HEK293 (cell line): ENCODE data around the gene COG8.

Experiments
- RBAK ChIP-seq: fragments of 450-650 bp; formaldehyde crosslinking; IDR thresholded peaks from 2 replicates; pipeline ENCODE4 v1.5.1; 2016; ENCODE audit warnings: missing biosample characterization, missing genetic modification characterization
- SP7 ChIP-seq: fragments of 450-650 bp; formaldehyde crosslinking; IDR thresholded peaks from 2 replicates; pipeline ENCODE4 v1.5.1; 2016; ENCODE audit warnings: missing biosample characterization, missing genetic modification characterization
- YY1 ChIP-seq: fragments of 450-650 bp; formaldehyde crosslinking; IDR thresholded peaks from 2 replicates; pipeline ENCODE4 v1.5.1; 2018; ENCODE audit warnings: missing biosample characterization, missing genetic modification characterization
- ZBTB17 ChIP-seq: fragments of 450-650 bp; formaldehyde crosslinking; IDR thresholded peaks from 2 replicates; pipeline ENCODE4 v1.5.1; 2016; ENCODE audit warnings: missing biosample characterization, missing genetic modification characterization
- ZFP37 ChIP-seq: fragments of 450-650 bp; formaldehyde crosslinking; IDR thresholded peaks from 2 replicates; pipeline ENCODE4 v1.5.1; 2016; ENCODE audit warnings: missing biosample characterization, missing genetic modification characterization
- ZFP41 ChIP-seq: fragments of 450-650 bp; formaldehyde crosslinking; IDR thresholded peaks from 2 replicates; pipeline ENCODE4 v1.5.1; 2016; ENCODE audit warnings: missing biosample characterization, missing genetic modification characterization, borderline replicate concordance
- ZNF114 ChIP-seq: fragments of 450-650 bp; formaldehyde crosslinking; IDR thresholded peaks from 2 replicates; pipeline ENCODE4 v1.5.0; 2017; ENCODE audit warnings: missing biosample characterization, missing genetic modification characterization
- ZNF146 ChIP-seq: fragments of 450-650 bp; formaldehyde crosslinking; IDR thresholded peaks from 2 replicates; pipeline ENCODE4 v1.5.1; 2016; ENCODE audit warnings: missing biosample characterization, missing genetic modification characterization
- ZNF169 ChIP-seq: fragments of 450-650 bp; formaldehyde crosslinking; IDR thresholded peaks from 2 replicates; pipeline ENCODE4 v1.5.1; 2016; ENCODE audit warnings: missing biosample characterization, missing genetic modification characterization
- ZNF175 ChIP-seq: fragments of 450-650 bp; formaldehyde crosslinking; IDR thresholded peaks from 2 replicates; pipeline ENCODE4 v1.5.1; 2016; ENCODE audit warnings: missing biosample characterization, missing genetic modification characterization
- ZNF202 ChIP-seq: fragments of 450-650 bp; formaldehyde crosslinking; IDR thresholded peaks from 2 replicates; pipeline ENCODE4 v1.5.1; 2016; ENCODE audit warnings: missing biosample characterization, missing genetic modification characterization, borderline replicate concordance
- ZNF280D ChIP-seq: fragments of 450-650 bp; formaldehyde crosslinking; IDR thresholded peaks from 2 replicates; pipeline ENCODE4 v1.5.1; 2016; ENCODE audit warnings: missing biosample characterization, missing genetic modification characterization
- ZNF366 ChIP-seq: fragments of 450-650 bp; formaldehyde crosslinking; conservative IDR thresholded peaks from 2 replicates; pipeline ENCODE4 v1.5.1; 2016; ENCODE audit warnings: missing biosample characterization, missing genetic modification characterization
- ZNF426 ChIP-seq: fragments of 450-650 bp; formaldehyde crosslinking; IDR thresholded peaks from 2 replicates; pipeline ENCODE4 v1.5.1; 2017; ENCODE audit warnings: missing biosample characterization, missing genetic modification characterization, mild to moderate bottlenecking, inconsistent platforms, moderate library complexity
- ZNF449 ChIP-seq: fragments of 450-650 bp; formaldehyde crosslinking; IDR thresholded peaks from 2 replicates; pipeline ENCODE4 v1.5.1; 2017; ENCODE audit warnings: missing biosample characterization, mild to moderate bottlenecking, missing genetic modification characterization, moderate library complexity
- ZNF473 ChIP-seq: fragments of 450-650 bp; formaldehyde crosslinking; IDR thresholded peaks from 2 replicates; pipeline ENCODE4 v1.5.1; 2017; ENCODE audit warnings: missing biosample characterization, missing genetic modification characterization
- ZNF48 ChIP-seq: fragments of 450-650 bp; formaldehyde crosslinking; IDR thresholded peaks from 2 replicates; pipeline ENCODE4 v1.5.1; 2016; ENCODE audit warnings: missing biosample characterization, missing genetic modification characterization
- ZNF513 ChIP-seq: fragments of 450-650 bp; IDR thresholded peaks from 2 replicates; pipeline ENCODE4 v1.5.1; 2018; ENCODE audit warnings: missing biosample characterization, missing genetic modification characterization
- ZNF521 ChIP-seq: fragments of 450-650 bp; formaldehyde crosslinking; IDR thresholded peaks from 2 replicates; pipeline ENCODE4 v1.5.1; 2017; ENCODE audit warnings: missing biosample characterization, mild to moderate bottlenecking, missing genetic modification characterization
- ZNF544 ChIP-seq: fragments of 450-650 bp; formaldehyde crosslinking; IDR thresholded peaks from 2 replicates; pipeline ENCODE4 v1.5.0; 2017; ENCODE audit warnings: missing biosample characterization, missing genetic modification characterization
- ZNF548 ChIP-seq: fragments of 450-650 bp; formaldehyde crosslinking; IDR thresholded peaks from 2 replicates; pipeline ENCODE4 v1.5.1; 2016; ENCODE audit warnings: missing biosample characterization, missing genetic modification characterization
- ZNF571 ChIP-seq: fragments of 450-650 bp; formaldehyde crosslinking; IDR thresholded peaks from 2 replicates; pipeline ENCODE4 v1.5.0; 2017; ENCODE audit warnings: missing biosample characterization, missing genetic modification characterization
- ZNF624 ChIP-seq: fragments of 450-650 bp; formaldehyde crosslinking; IDR thresholded peaks from 2 replicates; pipeline ENCODE4 v1.5.1; 2017; ENCODE audit warnings: missing biosample characterization, missing genetic modification characterization
- ZNF629 ChIP-seq: fragments of 450-650 bp; formaldehyde crosslinking; IDR thresholded peaks from 2 replicates; pipeline ENCODE4 v1.5.1; 2017; ENCODE audit warnings: missing biosample characterization, missing genetic modification characterization
- ZNF654 ChIP-seq: fragments of 450-650 bp; formaldehyde crosslinking; IDR thresholded peaks from 2 replicates; pipeline ENCODE4 v1.5.1; 2016; ENCODE audit warnings: low read depth, missing biosample characterization, missing genetic modification characterization
- ZNF664 ChIP-seq: fragments of 450-650 bp; formaldehyde crosslinking; IDR thresholded peaks from 2 replicates; pipeline ENCODE4 v1.5.1; 2016; ENCODE audit warnings: missing biosample characterization, missing genetic modification characterization
- ZNF670 ChIP-seq: fragments of 450-650 bp; formaldehyde crosslinking; IDR thresholded peaks from 2 replicates; pipeline ENCODE4 v1.5.1; 2016; ENCODE audit warnings: missing biosample characterization, missing genetic modification characterization, low read depth
- ZNF830 ChIP-seq: fragments of 450-650 bp; IDR thresholded peaks from 2 replicates; pipeline ENCODE4 v1.5.0; 2018; ENCODE audit warnings: missing biosample characterization, missing genetic modification characterization, low read depth, mild to moderate bottlenecking, moderate library complexity
- ZSCAN23 ChIP-seq: fragments of 450-650 bp; formaldehyde crosslinking; IDR thresholded peaks from 2 replicates; pipeline ENCODE4 v1.5.1; 2016; ENCODE audit warnings: missing biosample characterization, missing genetic modification characterization
- TF ChIP-seq, protein P1 (sequence below): fragments of 450-650 bp; formaldehyde crosslinking; IDR thresholded peaks from 2 replicates; pipeline ENCODE4 v1.5.1; 2017; ENCODE audit warnings: missing biosample characterization, missing genetic modification characterization
- TF ChIP-seq, protein P2 (sequence below): fragments of 450-650 bp; formaldehyde crosslinking; IDR thresholded peaks from 2 replicates; pipeline ENCODE4 v1.5.1; 2017; ENCODE audit warnings: missing biosample characterization, missing genetic modification characterization
- TF ChIP-seq, protein P3 (sequence below): IDR thresholded peaks from 2 replicates; pipeline ENCODE4 v1.6.1; 2011; ENCODE audit warnings: mild to moderate bottlenecking, low read depth, low read length, borderline replicate concordance

COG8 gene

DNA sequence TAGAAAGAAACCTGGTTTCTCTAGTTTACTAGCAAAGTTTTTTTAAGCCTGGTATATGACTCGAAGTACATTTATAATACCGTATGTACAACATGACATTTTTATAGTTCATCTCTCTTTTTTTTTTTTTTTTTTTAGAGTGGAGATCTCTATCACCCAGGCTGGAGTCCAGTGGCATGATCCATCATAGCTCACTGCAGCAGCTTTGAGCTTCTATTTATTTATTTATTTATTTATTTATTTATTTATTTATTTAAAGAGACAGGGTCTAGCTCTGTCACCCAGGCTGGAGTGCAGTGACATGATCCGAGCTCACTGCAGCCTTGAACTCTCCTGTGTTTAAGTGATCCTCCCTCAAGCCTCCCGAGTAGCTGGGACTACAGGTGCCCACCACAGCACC is 54.1 kb downstream of the COG8 start (continued):
- TF ChIP-seq ZNF449 (tag by site-specific recombination) (no peak), ZNF544 (tag by site-specific recombination) (no peak), ZBTB17 (tag by site-specific recombination) (no peak), SP7 (tag by site-specific recombination) (no peak), ZNF629 (tag by site-specific recombination) (0 out of 2 replicates have a peak, but pooled peaks have one; percentile 32), ZNF366 (no peak), ZNF664 (peak; percentile 71), ZNF48 (no peak), ZNF175 (tag by site-specific recombination) (no peak), ZNF426 (peak; percentile 70), ZNF202 (tag by site-specific recombination) (no peak), RBAK (tag by site-specific recombination) (no peak), ZNF280D (no peak), ZFP37 (tag by site-specific recombination) (no peak), ZNF548 (tag by site-specific recombination) (no peak), ZNF624 (tag by site-specific recombination) (no peak), ZNF513 (tag by site-specific recombination) (no peak), ZNF571 (no peak), ZNF114 (tag by site-specific recombination) (no peak), ZNF830 (tag by site-specific recombination) (no peak), ZNF169 (no peak), ZFP41 (tag by site-specific recombination) (no peak), YY1 (tag by site-specific recombination) (no peak), ZNF670 (tag by site-specific recombination) (no peak), ZNF521 (tag by site-specific recombination) (no peak), ZSCAN23 (no peak), ZNF473 (tag by site-specific recombination) (no peak), ZNF146 (no peak), ZNF654 (tag by site-specific recombination) (peak; percentile 32)
- TF ChIP-seq, protein P1, sequence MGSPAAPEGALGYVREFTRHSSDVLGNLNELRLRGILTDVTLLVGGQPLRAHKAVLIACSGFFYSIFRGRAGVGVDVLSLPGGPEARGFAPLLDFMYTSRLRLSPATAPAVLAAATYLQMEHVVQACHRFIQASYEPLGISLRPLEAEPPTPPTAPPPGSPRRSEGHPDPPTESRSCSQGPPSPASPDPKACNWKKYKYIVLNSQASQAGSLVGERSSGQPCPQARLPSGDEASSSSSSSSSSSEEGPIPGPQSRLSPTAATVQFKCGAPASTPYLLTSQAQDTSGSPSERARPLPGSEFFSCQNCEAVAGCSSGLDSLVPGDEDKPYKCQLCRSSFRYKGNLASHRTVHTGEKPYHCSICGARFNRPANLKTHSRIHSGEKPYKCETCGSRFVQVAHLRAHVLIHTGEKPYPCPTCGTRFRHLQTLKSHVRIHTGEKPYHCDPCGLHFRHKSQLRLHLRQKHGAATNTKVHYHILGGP (tag by site-specific recombination), result no peak
- TF ChIP-seq, protein P2, sequence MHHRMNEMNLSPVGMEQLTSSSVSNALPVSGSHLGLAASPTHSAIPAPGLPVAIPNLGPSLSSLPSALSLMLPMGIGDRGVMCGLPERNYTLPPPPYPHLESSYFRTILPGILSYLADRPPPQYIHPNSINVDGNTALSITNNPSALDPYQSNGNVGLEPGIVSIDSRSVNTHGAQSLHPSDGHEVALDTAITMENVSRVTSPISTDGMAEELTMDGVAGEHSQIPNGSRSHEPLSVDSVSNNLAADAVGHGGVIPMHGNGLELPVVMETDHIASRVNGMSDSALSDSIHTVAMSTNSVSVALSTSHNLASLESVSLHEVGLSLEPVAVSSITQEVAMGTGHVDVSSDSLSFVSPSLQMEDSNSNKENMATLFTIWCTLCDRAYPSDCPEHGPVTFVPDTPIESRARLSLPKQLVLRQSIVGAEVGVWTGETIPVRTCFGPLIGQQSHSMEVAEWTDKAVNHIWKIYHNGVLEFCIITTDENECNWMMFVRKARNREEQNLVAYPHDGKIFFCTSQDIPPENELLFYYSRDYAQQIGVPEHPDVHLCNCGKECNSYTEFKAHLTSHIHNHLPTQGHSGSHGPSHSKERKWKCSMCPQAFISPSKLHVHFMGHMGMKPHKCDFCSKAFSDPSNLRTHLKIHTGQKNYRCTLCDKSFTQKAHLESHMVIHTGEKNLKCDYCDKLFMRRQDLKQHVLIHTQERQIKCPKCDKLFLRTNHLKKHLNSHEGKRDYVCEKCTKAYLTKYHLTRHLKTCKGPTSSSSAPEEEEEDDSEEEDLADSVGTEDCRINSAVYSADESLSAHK, result no peak
- TF ChIP-seq, protein P3, sequence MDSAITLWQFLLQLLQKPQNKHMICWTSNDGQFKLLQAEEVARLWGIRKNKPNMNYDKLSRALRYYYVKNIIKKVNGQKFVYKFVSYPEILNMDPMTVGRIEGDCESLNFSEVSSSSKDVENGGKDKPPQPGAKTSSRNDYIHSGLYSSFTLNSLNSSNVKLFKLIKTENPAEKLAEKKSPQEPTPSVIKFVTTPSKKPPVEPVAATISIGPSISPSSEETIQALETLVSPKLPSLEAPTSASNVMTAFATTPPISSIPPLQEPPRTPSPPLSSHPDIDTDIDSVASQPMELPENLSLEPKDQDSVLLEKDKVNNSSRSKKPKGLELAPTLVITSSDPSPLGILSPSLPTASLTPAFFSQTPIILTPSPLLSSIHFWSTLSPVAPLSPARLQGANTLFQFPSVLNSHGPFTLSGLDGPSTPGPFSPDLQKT, result no peak
